SHP77 treated with DMSO at 0.1 percent for 48 hours (cell line): ENCODE results near the gene ABTB2.
A peak's percentile ranks its signal among the peaks of the same experiment; 100 is the strongest.

ENCODE experiments used
- DNase-seq: peaks from one replicate; lab custom pipeline; 2025; lab: John Stamatoyannopoulos, UW

ABTB2 gene

DNA sequence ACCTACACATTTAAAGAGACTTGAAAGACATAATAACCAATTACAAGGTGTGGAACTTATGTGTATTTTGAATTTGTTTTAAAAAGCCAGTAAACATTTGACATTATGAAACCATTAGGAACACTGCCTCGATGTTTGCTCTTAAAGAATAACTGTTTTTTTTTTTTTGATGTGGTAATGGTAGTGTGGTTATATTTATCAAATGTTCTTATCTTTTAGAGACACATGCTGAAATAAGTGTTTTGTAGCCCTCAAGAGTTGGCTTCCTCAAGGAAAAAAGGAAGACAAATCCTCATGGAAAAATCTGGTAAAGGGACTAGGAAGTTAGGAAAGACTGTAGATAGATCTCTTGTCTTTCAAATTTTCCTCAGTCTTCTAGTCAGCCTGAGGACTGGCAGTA lies 2.2 kb upstream of the ABTB2 start:
- no peak for DNase-seq

GRCh38 chr11:34359548-34359891 lies 1.7 kb upstream of the ABTB2 start:
- DNase-seq, result no peak

DNA sequence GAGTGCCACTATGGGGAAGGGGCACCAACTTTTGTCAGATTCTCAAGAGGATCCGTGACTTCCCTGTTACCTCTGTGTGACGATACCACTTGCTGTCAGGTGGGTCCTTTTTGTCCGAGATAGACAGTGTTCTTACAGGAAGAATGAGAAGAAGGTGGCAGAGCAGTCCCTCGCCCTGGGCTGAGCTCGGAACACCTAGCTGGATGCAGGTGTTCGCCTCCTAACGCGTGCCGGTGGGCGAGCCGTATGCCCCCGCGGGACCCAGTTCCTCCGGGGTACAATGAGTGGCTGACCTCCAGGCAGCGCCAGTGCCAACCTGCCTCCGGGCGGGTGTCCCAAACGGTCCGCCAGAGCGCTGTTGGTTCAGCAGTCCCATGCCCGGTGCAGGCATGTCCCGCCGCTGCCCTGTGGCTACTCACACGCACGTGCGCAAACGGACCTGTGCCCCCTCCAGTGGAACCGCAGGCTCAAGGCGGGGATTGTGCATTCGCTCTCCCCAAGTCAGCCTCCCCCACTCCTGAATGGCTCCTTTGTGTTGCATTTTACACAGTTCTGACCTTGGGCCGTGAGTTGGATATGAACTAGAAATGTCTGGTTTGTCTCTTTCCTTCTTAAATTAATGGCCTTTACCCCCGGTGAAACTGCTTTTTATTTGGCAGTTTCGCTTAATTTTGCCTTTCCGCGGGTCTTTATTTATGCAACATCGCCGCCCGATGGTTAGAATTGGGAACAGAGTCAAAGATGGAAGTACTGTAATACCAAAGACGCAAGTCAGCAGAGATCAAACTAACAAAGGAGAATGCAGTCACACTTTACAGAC lies 1.1 kb upstream of the ABTB2 start:
- peak; percentile 46 for DNase-seq

DNA sequence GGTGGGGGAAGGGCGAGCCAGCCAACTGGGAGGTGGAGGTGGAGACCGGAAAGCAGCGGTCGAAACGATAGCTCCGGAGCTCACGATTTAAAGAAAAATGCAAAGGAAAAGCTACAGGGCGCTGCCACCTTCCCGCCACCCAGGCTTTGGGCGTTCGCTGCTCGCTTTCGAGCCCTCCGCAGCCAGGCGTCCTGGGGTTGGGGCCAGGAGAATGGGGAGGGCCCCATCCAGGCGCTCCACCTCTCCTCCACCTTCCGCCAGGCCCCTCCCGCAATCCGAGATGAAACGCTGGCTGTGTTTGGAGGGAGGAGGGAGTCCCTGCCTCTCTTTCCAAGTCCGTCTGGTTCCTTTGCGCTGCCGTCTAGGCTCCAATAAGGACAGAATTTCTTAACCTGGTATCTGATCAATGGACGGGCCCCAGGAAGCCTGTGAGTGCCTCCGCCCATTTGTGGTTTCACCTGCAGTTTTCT lies 483 bp upstream of the ABTB2 start:
- no peak for DNase-seq

- DNase-seq, result no peak
Observed at GRCh38 chr11:34356913-34357700, 703 bp downstream of the ABTB2 start.

- DNase-seq, result no peak
Observed at GRCh38 chr11:34356576-34356912, 1.3 kb downstream of the ABTB2 start.

DNA sequence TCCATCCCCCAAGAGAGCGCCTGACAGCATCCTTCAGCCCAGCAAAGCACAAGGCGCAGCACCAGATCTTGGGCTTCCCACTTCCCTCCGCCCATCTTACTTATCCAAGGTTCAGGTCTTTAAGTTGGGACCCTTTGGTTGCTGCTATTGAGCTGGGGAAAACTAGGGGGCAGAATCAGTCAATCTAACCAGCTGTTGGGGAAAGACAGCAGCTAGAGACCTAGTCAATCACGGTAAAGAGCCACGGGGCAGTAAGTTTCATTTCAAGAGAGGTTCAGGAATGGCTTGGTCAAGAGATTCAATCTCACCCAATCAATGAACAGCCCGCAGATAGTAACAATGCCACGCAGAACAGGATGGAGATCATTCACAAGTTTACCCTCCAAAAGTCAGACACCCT lies 1.7 kb downstream of the ABTB2 start:
- DNase-seq, result no peak

DNA sequence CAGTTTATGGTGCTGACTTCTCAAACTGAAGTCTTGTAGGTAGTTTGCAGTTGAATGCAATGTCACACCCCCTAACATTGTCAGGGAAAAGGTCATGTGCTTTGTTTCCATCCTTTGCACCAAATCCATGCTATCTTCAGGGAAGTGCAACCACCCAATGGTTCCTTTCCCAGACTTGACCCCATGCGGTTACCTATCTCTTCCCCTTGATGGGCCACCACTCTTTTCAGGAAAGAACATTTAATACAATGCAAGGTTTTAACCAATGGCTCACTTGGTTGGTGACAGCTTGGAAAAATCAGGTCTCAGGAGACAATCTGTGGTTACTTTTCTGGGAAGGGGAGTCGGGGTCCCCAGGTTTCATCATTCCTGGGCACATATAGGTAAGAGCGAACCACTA lies 2.1 kb downstream of the ABTB2 start:
- no peak for DNase-seq

- DNase-seq, result no peak
Observed at GRCh38 chr11:34354782-34355181, 3.0 kb downstream of the ABTB2 start.

DNA sequence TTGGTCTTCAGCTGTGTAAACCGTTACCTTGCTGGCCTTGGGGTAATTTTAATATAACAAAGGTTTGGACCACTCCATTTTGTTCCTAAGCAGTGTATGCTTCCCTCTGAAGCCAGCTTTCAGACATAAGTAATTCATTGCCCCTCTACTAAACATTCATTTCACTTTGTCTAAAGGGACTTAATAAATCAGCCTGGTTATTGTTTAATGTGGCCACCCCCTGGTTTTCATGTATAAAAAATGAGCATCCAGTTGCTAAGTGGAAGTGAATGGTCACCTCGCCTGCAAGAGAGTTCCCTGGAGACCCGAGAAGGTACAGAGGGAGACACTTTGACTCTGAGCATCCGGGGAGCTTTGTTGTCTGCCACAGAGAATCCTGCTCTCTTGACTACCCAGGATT lies 3.9 kb downstream of the ABTB2 start:
- no peak for DNase-seq

DNA sequence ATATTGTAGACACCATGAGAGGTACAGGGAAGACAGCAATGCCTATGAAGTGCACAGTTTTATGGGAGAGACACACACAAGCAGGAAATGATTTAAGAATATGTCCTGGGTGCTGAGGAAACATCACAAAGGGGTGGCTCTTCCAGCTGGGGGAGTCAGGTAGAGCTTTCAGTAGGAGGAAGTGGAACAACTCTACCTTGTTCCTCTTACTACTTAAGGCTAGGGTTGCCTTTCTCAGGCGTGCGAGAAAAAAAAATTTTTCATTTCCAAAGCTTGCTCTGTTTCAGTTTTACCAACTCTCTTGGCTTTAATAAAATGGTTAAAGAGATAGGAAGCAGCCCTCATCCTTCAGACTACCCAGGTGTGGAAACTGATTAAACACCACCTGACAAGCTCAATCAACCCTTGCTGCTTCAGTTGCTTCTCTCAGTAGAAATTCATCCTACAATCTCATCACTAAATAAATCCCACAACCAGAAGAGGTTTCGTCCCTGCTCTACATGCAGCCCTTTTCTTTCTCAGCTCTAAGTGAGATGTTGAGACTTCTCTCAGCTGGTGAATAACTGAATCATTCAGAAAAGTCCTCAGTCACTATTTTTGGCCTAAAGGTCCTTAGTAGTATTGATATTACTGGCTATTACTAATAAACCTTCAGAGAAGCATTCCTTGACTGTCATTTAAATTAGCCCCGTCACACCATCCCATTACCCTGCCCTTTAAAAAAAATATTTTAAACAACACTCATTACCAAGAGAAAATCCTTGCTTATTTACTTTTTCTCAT lies 5.9 kb downstream of the ABTB2 start:
- DNase-seq, result no peak

DNA sequence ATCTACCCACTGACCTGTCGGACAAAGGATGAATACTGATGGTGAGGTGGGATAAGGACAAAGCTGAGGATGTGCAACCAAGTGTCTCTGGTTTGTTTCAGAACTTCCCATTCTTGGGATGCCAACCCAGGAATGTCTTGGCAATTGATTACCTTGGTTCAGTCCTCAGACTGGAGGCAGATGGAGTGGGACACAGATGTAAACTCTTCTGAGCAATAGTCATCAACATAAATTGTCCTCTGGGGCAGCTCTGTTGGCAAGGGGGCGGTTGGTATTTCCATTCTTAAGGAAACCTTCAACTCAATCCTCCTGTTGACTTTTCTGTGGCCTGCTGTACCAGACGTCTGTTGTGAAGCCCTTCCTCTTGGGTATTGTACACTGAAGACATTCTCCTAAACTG lies 6.8 kb downstream of the ABTB2 start:
- no peak for DNase-seq

DNA sequence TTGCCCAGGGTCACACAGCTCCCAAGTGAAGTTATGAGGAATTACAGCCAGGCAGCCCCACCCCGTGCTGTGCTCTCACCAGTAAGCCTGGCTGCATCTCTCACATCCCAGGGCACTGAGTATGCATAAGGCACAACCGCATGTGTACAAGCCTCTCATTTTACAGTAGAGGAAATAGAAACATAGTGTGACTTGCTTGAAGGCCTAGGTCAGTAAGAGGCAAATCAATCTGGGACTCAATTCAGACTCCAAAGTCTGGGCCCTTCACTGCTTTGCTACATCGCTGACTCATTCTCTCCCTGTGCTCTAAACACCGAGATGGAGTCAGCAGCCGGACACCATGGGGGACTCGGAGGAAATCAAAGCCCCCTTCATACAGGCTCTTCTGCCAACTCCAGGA lies 7.9 kb downstream of the ABTB2 start:
- no peak for DNase-seq

GRCh38 chr11:34348919-34349318 lies 8.9 kb downstream of the ABTB2 start:
- no peak for DNase-seq

DNA sequence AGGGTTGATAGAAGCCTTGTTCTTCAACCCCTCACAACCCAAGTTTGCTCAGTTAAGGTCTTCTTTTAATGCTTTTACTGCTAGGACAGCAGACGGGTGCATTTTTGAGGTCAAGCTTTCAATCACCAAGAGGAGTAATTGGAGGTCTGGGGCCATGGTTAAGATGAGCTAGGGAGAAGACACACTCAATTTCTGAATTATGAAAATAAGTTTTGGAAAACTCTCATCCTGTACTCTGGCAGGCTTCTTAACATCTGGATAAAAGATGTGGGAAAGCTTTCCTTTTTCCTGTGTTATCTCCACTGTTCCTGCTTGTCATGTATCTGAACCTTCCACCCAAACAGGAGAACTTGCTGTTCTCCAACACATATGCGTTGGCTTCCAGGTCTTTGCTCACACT lies 9.7 kb downstream of the ABTB2 start:
- DNase-seq, result no peak

DNA sequence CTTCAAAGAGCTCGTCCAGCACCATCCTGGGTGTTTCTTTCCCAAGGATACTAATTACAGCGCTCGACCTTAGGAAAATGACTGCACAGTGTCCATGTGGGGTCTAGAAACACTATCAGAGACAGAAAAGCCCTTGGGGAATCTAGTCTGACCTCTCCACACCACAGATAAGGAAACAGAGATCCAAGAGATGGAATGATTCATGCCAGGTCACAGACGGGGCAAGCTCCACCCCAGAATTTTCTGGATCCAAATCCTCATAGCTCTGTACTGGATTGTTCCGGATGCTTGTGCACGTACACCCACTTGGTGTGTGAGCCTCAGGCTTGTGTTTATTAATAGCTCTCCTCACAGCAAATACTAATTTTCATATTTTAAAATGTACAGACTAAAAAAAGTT lies 11.3 kb downstream of the ABTB2 start:
- DNase-seq, result no peak

GRCh38 chr11:34345991-34346480 lies 11.8 kb downstream of the ABTB2 start:
- peak; percentile 31 for DNase-seq

- DNase-seq, result no peak
Observed at GRCh38 chr11:34345540-34345876, 12.3 kb downstream of the ABTB2 start.

DNA sequence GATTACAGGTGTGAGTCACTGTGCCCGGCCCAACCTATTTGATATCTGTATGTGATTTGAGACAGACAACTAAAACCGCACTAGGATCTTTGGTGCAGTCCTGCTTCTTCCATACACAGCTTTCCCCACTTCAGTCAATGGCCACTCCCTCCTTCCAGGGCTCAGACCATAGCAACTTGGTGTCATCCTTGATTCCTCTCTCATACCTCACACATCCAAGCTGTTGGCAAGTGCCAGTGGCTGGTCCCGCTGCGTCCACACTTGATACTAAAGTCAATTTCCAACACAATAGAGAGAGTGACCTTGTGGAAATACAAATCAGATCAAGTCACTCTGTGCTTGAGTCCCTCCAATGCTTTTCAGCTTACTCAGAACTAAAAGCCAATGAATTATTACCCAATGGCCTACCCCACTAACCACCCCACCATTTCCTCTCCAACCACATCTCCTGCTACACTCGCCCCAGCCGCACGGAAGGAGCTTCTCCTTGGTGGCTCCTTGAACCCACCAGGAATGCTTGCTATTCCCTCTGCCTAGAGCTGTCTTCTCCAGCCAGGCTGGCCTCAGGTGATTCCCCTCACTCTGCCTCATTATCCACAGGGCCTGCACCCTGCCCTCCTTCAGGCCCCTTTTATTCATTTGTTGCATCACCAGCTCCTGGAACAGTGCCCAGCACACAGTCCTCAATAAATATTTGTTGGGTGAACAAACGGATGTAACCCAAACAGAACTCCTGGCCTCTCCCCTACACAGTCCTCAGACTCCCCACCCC lies 12.9 kb downstream of the ABTB2 start:
- peak; percentile 74 for DNase-seq

- no peak for DNase-seq
Observed at GRCh38 chr11:34344410-34344767, 13.4 kb downstream of the ABTB2 start.

DNA sequence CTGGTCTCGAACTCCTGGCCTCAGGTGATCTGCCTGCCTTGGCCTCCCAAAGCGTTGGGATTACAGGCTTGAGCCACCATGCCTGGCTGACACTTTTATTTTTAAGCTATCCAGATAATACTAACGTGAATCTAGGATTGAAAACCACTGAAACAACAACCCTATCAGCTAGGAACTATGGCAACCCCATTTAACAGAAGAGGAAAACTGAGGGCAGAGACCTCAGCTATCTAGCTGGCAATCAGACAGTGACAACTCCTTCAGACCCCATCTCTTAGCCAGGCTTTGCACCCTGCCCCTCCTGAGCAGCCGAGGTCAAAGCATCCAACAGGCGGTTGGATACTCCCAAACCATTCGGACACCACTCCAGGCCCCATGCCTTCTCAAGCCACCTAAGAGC lies 14.1 kb downstream of the ABTB2 start:
- no peak for DNase-seq

DNA sequence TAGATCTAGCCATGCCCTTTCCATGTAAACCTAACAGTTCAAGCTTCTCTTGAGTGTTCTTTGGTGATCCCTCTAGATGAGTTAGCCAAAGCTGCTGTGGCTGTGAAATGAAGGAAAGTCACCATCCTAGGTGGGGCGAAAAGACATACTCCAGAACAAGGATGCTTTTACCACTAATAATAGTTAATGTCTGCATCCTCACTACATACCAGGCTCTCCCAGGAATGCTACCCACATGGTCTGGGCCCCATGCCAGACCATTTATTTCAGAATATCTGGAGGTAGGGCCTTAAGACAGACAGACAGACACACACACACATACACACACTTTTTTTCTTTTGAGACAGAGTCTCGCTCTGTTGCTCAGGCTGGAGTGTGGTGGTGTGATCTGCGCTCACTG lies 14.7 kb downstream of the ABTB2 start:
- no peak for DNase-seq
